HG03521 (cell line): Measurements from ENCODE around the gene CDHR4.
"Not testable (repeated sequence)": the region's sequence is repeated elsewhere in the genome, so short reads cannot be mapped to it uniquely, and the experiment has no call there.

Source experiments
- ATAC-seq: cut with Tn5 transposase; IDR thresholded peaks from one replicate; pipeline ENCODE4 v1.9.1; 2021; ENCODE audit warnings: mild to moderate bottlenecking, moderate library complexity; ENCODE audit not compliant: unreplicated experiment

Gene CDHR4

GRCh38 chr3:49799761-49800160 is at the start of gene CDHR4:
TSS of gene CDHR4 (minus strand) at chr3:49799873. CDS start at chr3:49799812, 61 bp downstream.
- ATAC-seq, result no peak

DNA sequence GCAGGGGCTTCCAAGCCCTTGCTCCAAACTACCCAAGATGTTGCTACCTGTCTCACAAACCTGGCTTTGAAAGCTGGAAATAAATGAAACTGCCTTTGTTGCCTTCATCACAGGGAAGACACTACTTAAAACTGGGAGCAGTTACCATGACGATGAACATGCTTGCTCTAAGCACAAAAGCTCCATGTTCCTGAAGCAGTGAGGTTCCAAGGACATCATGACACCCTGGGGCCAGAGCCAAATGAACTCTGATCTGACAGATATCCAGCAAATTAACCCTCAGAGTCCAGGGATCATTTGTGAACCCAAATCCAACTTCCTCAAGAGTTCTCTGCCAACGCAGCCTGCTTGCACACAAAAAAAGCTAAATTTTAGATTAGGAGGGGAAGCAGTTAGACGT is 46.0 kb upstream of the CDHR4 start:
- no peak for ATAC-seq

GRCh38 chr3:49844464-49845183 is 45.0 kb upstream of the CDHR4 start:
- ATAC-seq, result no peak

GRCh38 chr3:49842843-49843517 is 43.3 kb upstream of the CDHR4 start:
- no peak for ATAC-seq

GRCh38 chr3:49841806-49842205 is 42.1 kb upstream of the CDHR4 start:
- ATAC-seq, result no peak

DNA sequence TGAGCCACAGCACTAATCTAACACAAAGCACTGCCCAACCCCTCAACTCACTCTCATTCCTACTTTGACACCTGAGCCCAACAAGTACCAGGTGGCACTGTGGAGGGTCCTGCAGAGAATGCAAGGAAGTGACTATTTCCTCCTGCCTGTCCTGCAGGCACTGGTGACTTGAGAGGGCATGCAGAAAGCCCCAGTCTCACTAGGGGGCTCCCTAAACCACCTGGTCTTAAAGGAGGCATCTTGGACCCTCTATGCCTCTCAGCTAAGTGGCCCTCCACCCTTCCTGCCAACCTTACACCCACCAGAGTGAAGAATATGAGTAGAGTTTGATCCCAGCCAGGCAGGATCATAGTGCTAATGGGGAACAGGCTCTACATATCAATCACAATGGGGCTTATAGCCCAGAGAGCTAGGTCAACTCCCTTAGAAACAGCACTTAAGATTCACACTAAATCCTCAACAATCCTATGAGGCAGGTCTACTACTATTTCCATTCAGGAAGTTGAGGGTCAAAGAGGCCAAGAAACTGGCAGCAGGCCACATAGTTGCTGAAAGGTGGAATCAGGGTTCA is 41.5 kb upstream of the CDHR4 start:
- no peak for ATAC-seq

- ATAC-seq, result no peak
Observed at GRCh38 chr3:49840388-49840787, 40.7 kb upstream of the CDHR4 start.

GRCh38 chr3:49839193-49839809 is 39.6 kb upstream of the CDHR4 start:
- no peak for ATAC-seq

DNA sequence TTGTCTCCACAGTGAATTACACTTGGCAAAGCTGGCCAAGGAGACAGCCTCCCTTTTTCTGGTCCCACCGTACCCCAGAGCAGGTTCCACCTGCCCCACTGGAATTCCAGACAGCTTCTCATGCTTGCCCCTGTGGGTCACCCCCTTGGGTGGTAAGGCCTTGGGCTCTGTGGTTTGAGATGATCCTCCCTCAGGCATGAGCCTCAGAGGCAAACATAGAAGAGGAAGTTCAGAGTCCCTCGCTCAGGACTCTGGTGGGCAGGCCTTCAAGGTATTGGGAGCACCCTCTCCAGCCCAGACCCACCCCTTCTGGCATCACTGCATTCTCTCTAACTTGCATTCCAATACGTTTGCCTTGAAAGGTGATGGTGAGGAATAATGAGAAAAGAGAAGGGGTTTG is 31.7 kb upstream of the CDHR4 start:
- no peak for ATAC-seq

GRCh38 chr3:49826016-49826415 is 26.3 kb upstream of the CDHR4 start:
- ATAC-seq, result no peak

GRCh38 chr3:49823131-49823530 is 23.5 kb upstream of the CDHR4 start:
- not testable (repeated sequence) for ATAC-seq

- ATAC-seq, result peak; percentile 61
Observed at GRCh38 chr3:49813497-49814174, 14.0 kb upstream of the CDHR4 start, which contains the start of gene UBA7. TSS of gene UBA7 (minus strand) at chr3:49813953. CDS start at chr3:49813787, 166 bp downstream.

GRCh38 chr3:49812916-49813496 is 13.3 kb upstream of the CDHR4 start:
- ATAC-seq, result no peak

GRCh38 chr3:49807431-49808114 is 7.9 kb upstream of the CDHR4 start:
- ATAC-seq, result no peak

DNA sequence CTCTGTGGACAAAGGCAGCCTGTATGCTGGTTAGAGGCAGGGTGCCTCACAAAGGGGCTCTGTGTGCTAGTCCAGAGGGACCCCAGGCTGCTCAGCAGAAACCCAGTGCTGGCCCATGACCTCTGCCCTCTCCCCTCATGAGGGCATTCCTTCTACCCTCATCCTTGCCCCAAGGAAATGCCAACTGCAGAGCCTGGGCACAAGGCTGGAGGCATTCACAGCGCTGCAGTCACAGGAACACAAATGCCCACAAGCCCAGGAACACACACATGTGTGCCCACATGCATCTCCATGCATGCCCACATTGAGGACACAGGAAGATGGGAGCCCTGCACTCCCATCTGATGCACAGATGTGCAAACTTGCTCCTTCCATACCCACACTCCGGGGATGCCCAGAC is 7.2 kb upstream of the CDHR4 start:
- no peak for ATAC-seq

GRCh38 chr3:49805897-49806701 is 6.4 kb upstream of the CDHR4 start:
- ATAC-seq, result no peak

DNA sequence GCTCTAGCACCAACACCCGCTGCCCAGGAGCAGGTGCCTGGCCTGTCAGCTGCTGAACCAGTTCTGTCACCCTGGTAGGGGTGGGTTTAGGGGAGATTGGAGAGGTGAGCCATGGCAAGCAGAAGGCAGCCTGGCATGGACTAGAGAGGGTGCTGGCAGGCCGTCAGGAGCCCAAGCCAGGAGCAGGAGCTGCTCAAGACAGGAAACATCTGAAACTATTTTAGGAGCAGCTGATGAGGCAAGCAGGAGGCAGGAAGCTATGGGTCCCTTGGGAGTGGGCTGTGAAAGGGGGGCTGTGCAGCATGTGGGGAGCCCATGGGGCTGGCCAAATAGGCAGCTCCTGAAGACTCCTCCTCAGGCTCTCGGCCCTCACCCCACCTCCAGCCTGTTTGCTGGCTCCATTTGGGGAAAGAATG is 5.7 kb upstream of the CDHR4 start:
- no peak for ATAC-seq

- no peak for ATAC-seq
Observed at GRCh38 chr3:49804141-49805041, 4.7 kb upstream of the CDHR4 start.
